ENCODE results near the gene SYTL4. TPM values are rescaled to one million over a fixed set of nuclear protein-coding genes. Genes with fewer than 3 reads are reported as not detected.
"Not testable (repeated sequence)": the region's sequence is repeated elsewhere in the genome, so short reads cannot be mapped to it uniquely, and the experiment has no call there.

Gene SYTL4
- 5.8 TPM for polyA plus RNA-seq (ENCODE audit: insufficient read length)

GRCh38 chrX:100731441-100732281 is at the start of gene SYTL4:
SYTL4 (minus strand) TSS chrX:100732121; CDS start chrX:100702037, 30,084 bp downstream.
- DNase-seq: peak; percentile 11

- DNase-seq: not testable (repeated sequence)
Observed at GRCh38 chrX:100769439-100769838, 37.5 kb upstream of the SYTL4 start.

GRCh38 chrX:100768679-100769338 is 36.9 kb upstream of the SYTL4 start:
- DNase-seq: peak; percentile 29

GRCh38 chrX:100750883-100751282 is 19.0 kb upstream of the SYTL4 start:
- no peak for DNase-seq

GRCh38 chrX:100748108-100748507 is 16.2 kb upstream of the SYTL4 start:
- no peak for DNase-seq

- no peak for DNase-seq
Observed at GRCh38 chrX:100747703-100748102, 15.8 kb upstream of the SYTL4 start.

GRCh38 chrX:100747090-100747489 is 15.2 kb upstream of the SYTL4 start:
- DNase-seq: no peak

- DNase-seq: no peak
Observed at GRCh38 chrX:100745806-100746537, 14.1 kb upstream of the SYTL4 start.

GRCh38 chrX:100745205-100745604 is 13.3 kb upstream of the SYTL4 start:
- DNase-seq: no peak

GRCh38 chrX:100743009-100743607 is 11.2 kb upstream of the SYTL4 start:
- no peak for DNase-seq

GRCh38 chrX:100724006-100724405 is 7.9 kb downstream of the SYTL4 start:
- not testable (repeated sequence) for DNase-seq

- no peak for DNase-seq
Observed at GRCh38 chrX:100721328-100721727, 10.6 kb downstream of the SYTL4 start.

GRCh38 chrX:100720301-100720700 is 11.6 kb downstream of the SYTL4 start:
- DNase-seq: no peak

GRCh38 chrX:100719139-100719538 is 12.8 kb downstream of the SYTL4 start:
- DNase-seq: no peak

- no peak for DNase-seq
Observed at GRCh38 chrX:100717363-100717762, 14.6 kb downstream of the SYTL4 start.

- no peak for DNase-seq
Observed at GRCh38 chrX:100710816-100711215, 21.1 kb downstream of the SYTL4 start.

GRCh38 chrX:100704581-100705203 is 27.2 kb downstream of the SYTL4 start:
- DNase-seq: no peak

- DNase-seq: no peak
Observed at GRCh38 chrX:100700809-100701208, 31.1 kb downstream of the SYTL4 start.

- no peak for DNase-seq
Observed at GRCh38 chrX:100698551-100698950, 33.4 kb downstream of the SYTL4 start.

- no peak for DNase-seq
Observed at GRCh38 chrX:100696699-100697351, 35.1 kb downstream of the SYTL4 start.

GRCh38 chrX:100695991-100696390 is 35.9 kb downstream of the SYTL4 start:
- no peak for DNase-seq

- DNase-seq: no peak
Observed at GRCh38 chrX:100695302-100695701, 36.6 kb downstream of the SYTL4 start.

Measured in hindlimb muscle (tissue), 1 donor.